HG03571 (cell line): ENCODE data around the gene CDKL1.
"Not testable (repeated sequence)": the region's sequence is repeated elsewhere in the genome, so short reads cannot be mapped to it uniquely, and the experiment has no call there.

Experiments
- ATAC-seq: cut with Tn5 transposase; IDR thresholded peaks from one replicate; pipeline ENCODE4 v1.9.1; 2021; ENCODE audit not compliant: unreplicated experiment

The CDKL1 gene

GRCh38 chr14:50388256-50388931 is 8.3 kb downstream of the CDKL1 start:
- ATAC-seq = no peak

GRCh38 chr14:50387548-50387947 is 9.1 kb downstream of the CDKL1 start:
- no peak for ATAC-seq

- ATAC-seq = no peak
These were observed 13.0 kb downstream of the CDKL1 start for GRCh38 chr14:50383618-50384225.

- no peak for ATAC-seq
These were observed 14.8 kb downstream of the CDKL1 start for GRCh38 chr14:50381823-50382287.

- ATAC-seq = no peak
These were observed 15.7 kb downstream of the CDKL1 start for GRCh38 chr14:50381008-50381407.

- no peak for ATAC-seq
These were observed 16.2 kb downstream of the CDKL1 start for GRCh38 chr14:50380455-50380854.

- ATAC-seq = no peak
These were observed 17.1 kb downstream of the CDKL1 start for GRCh38 chr14:50379563-50379962.

GRCh38 chr14:50377550-50378085 is 19.1 kb downstream of the CDKL1 start:
- no peak for ATAC-seq

GRCh38 chr14:50375760-50376159 is 20.9 kb downstream of the CDKL1 start:
- ATAC-seq = no peak

GRCh38 chr14:50373959-50374358 is 22.7 kb downstream of the CDKL1 start:
- no peak for ATAC-seq

- ATAC-seq = no peak
These were observed 25.1 kb downstream of the CDKL1 start for GRCh38 chr14:50371546-50371945.

- ATAC-seq = no peak
These were observed 30.1 kb downstream of the CDKL1 start for GRCh38 chr14:50366589-50366988.

GRCh38 chr14:50366115-50366514 is 30.6 kb downstream of the CDKL1 start:
- ATAC-seq = no peak

GRCh38 chr14:50365572-50365971 is 31.1 kb downstream of the CDKL1 start:
- ATAC-seq = not testable (repeated sequence)

- no peak for ATAC-seq
These were observed 31.9 kb downstream of the CDKL1 start for GRCh38 chr14:50364792-50365191.

GRCh38 chr14:50363714-50364111 is 33.0 kb downstream of the CDKL1 start:
- ATAC-seq = peak; percentile 93

- peak; percentile 27 for ATAC-seq
These were observed 33.6 kb downstream of the CDKL1 start for GRCh38 chr14:50362764-50363713.

GRCh38 chr14:50361473-50362403 is 34.9 kb downstream of the CDKL1 start:
- not testable (repeated sequence) for ATAC-seq

- no peak for ATAC-seq
These were observed 35.8 kb downstream of the CDKL1 start for GRCh38 chr14:50360851-50361250.

GRCh38 chr14:50360093-50360492 is 36.6 kb downstream of the CDKL1 start:
- ATAC-seq = no peak
